Gastroesophageal sphincter (tissue), 3 donors: ENCODE results near the gene AURKAIP1.

Experiments used
- EP300 ChIP-seq: sonication (generic); formaldehyde crosslinking; IDR thresholded peaks from one replicate; pipeline ENCODE4 v1.6.1; 2017; ENCODE audit warnings: antibody characterized with exemption, mild to moderate bottlenecking
- POLR2A ChIP-seq, 2 donors: fragments of 450-650 bp; IDR thresholded peaks; one replicate each; pipeline ENCODE4 v1.6.1; 2017; ENCODE audit warnings: antibody characterized with exemption in 2 of 2, mild to moderate bottlenecking in 2 of 2, moderate library complexity in 1 of 2
- POLR2AphosphoS5 ChIP-seq: sonication (generic); formaldehyde crosslinking; IDR thresholded peaks from one replicate; pipeline ENCODE4 v1.6.1; 2017; ENCODE audit warnings: antibody characterized with exemption
- TF ChIP-seq, protein P1 (sequence below), 4 experiments: fragments of 200-600 bp in 2 of 4; fragments of 450-650 bp in 2 of 4; sonication (generic) in 1 of 4; IDR thresholded peaks; one replicate each; pipeline ENCODE4 v1.5.1; 2017 to 2019; ENCODE audit warnings: antibody characterized with exemption in 4 of 4, mild to moderate bottlenecking in 2 of 4, moderate library complexity in 2 of 4

DNA sequence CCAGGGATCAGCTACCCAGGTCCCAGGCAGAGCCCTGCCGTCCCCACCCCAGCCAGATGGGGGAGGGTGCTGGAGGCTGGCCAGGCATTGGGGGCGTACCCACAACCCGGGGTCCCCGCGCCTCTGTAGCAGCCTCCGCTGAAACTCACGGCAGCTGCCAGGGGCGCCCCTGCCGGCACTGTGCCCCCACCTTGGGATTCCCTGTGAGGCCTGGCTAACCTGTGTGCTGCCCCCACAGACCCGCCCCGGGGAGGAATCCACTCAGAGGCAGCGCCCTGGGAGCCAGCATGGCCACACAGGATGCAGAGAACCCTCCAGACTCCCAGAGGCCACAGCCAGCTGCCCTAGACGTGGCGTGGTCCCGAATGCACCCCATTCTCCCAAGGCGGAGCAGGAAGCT, 29.6 kb downstream of the AURKAIP1 start:
- TF ChIP-seq, protein P1, sequence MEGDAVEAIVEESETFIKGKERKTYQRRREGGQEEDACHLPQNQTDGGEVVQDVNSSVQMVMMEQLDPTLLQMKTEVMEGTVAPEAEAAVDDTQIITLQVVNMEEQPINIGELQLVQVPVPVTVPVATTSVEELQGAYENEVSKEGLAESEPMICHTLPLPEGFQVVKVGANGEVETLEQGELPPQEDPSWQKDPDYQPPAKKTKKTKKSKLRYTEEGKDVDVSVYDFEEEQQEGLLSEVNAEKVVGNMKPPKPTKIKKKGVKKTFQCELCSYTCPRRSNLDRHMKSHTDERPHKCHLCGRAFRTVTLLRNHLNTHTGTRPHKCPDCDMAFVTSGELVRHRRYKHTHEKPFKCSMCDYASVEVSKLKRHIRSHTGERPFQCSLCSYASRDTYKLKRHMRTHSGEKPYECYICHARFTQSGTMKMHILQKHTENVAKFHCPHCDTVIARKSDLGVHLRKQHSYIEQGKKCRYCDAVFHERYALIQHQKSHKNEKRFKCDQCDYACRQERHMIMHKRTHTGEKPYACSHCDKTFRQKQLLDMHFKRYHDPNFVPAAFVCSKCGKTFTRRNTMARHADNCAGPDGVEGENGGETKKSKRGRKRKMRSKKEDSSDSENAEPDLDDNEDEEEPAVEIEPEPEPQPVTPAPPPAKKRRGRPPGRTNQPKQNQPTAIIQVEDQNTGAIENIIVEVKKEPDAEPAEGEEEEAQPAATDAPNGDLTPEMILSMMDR (IDR thresholded peaks at IDR 0.05): no peak
- TF ChIP-seq POLR2AphosphoS5: no peak
- no peak for TF ChIP-seq POLR2A (IDR thresholded peaks at IDR 0.05)
- TF ChIP-seq EP300: no peak
